Measurements from ENCODE around the gene CTNS. TPM values are rescaled to one million over a fixed set of nuclear protein-coding genes. Genes with fewer than 3 reads are reported as not detected.

Gene CTNS
- total RNA-seq, 1 experiment from 2014 or later = 15.6 TPM

DNA sequence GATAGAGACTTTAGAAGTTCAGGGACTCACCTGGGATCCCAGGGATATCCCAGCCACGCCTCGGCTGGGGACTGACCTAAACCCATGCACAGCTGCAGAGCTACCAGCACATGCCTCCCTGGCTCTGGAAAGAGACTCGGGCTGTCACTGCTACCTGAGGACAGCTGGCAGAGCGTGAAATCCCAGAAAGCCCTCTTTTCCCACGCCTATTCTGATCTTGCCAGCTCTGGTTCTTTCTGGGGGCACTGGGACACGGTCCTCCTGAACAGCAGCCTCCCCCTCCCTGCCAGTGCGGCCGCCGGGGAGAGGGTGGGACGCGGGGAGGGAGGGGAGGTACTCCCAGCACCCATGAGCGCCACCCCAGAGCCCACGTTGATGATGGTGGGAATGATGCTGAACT is 48.6 kb downstream of the CTNS start:
- BruUV-seq (replicated peaks) = no TSS peak
- no peaks in the 10 kb centered on the region for H3K36me3 Mint-ChIP-seq (ENCODE audit: insufficient read depth, unreplicated experiment)
- no peaks in the 10 kb centered on the region for H3K4me1 ChIP-seq
- H3K27ac Mint-ChIP-seq (ENCODE audit: unreplicated experiment) = no peak overlapping the region
- no peaks in the 10 kb centered on the region for H3K27me3 Mint-ChIP-seq (ENCODE audit: insufficient read depth, unreplicated experiment)
- TF ChIP-seq, protein P1, sequence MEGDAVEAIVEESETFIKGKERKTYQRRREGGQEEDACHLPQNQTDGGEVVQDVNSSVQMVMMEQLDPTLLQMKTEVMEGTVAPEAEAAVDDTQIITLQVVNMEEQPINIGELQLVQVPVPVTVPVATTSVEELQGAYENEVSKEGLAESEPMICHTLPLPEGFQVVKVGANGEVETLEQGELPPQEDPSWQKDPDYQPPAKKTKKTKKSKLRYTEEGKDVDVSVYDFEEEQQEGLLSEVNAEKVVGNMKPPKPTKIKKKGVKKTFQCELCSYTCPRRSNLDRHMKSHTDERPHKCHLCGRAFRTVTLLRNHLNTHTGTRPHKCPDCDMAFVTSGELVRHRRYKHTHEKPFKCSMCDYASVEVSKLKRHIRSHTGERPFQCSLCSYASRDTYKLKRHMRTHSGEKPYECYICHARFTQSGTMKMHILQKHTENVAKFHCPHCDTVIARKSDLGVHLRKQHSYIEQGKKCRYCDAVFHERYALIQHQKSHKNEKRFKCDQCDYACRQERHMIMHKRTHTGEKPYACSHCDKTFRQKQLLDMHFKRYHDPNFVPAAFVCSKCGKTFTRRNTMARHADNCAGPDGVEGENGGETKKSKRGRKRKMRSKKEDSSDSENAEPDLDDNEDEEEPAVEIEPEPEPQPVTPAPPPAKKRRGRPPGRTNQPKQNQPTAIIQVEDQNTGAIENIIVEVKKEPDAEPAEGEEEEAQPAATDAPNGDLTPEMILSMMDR (IDR thresholded peaks at IDR 0.05; ENCODE audit: insufficient read depth in 1 of 2, low read depth in 1 of 2, low read length in 1 of 2, severe bottlenecking in 1 of 2, unreplicated experiment in 1 of 2) = no peak
- ChIA-PET CTCF (no interaction called here), POLR2A (no interaction called here)
- H3K27me3 ChIP-seq (replicated peaks; ENCODE audit: control insufficient read depth, insufficient read depth, low read length) = no peaks in the 10 kb centered on the region
- DNase-seq = no peak
- H3K4me3 ChIP-seq (ENCODE audit: low read depth, low read length) = no peak overlapping the region
- no peak overlapping the region for H3K4me3 Mint-ChIP-seq (ENCODE audit: unreplicated experiment)
- H3K9me3 Mint-ChIP-seq (ENCODE audit: unreplicated experiment) = no peaks in the 10 kb centered on the region
- H3K4me1 Mint-ChIP-seq (ENCODE audit: low read depth, unreplicated experiment) = no peaks in the 10 kb centered on the region
- H3K36me3 ChIP-seq (ENCODE audit: control insufficient read depth, insufficient read depth, low read length) = no peaks in the 10 kb centered on the region
- no peaks in the 10 kb centered on the region for H3K9me3 ChIP-seq
- intact Hi-C loops (cut with micrococcal nuclease; ENCODE audit: unreplicated experiment) = no loop called here

DNA sequence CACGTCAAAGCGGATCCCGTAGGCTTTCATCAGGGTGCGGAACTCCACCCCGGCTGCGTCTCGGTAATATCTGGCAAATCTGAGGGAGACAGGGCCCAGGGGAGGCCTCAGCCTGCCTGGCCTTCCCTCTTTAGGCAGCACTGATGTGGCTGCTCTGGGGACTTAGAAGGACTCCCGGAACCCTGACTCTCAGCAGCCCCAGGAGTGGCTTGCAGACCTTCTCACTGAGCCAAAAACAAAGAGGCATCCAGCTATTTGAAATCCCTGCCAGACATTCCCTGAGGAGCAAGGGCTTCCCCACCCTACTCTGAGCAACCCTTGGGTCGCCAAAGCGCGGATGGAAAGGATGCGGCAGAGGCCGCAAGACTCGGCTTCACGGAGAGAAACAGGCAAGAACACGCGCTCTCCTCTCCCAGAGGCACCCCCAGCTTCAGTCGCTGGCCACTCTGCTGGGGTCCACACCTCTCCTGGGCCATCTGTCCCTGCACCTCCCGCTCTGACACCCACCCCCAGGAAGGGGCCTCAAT is 51.5 kb downstream of the CTNS start:
- Mint-ChIP-seq H3K4me3 (ENCODE audit: unreplicated experiment) (no peak overlapping the region), H3K36me3 (ENCODE audit: insufficient read depth, unreplicated experiment) (no peaks in the 10 kb centered on the region), H3K27me3 (ENCODE audit: insufficient read depth, unreplicated experiment) (no peaks in the 10 kb centered on the region), H3K4me1 (ENCODE audit: low read depth, unreplicated experiment) (no peaks in the 10 kb centered on the region), H3K27ac (ENCODE audit: unreplicated experiment) (no peak overlapping the region), H3K9me3 (ENCODE audit: unreplicated experiment) (no peaks in the 10 kb centered on the region)
- no TSS peak for BruUV-seq (replicated peaks)
- ChIA-PET POLR2A (no interaction called here), CTCF (no interaction called here)
- Histone ChIP-seq H3K4me3 (ENCODE audit: low read depth, low read length) (no peak overlapping the region), H3K36me3 (ENCODE audit: control insufficient read depth, insufficient read depth, low read length) (no peaks in the 10 kb centered on the region), H3K27me3 (replicated peaks; ENCODE audit: control insufficient read depth, insufficient read depth, low read length) (no peaks in the 10 kb centered on the region), H3K4me1 (no peaks in the 10 kb centered on the region), H3K9me3 (no peaks in the 10 kb centered on the region)
- TF ChIP-seq, protein P1 (IDR thresholded peaks at IDR 0.05; ENCODE audit: insufficient read depth in 1 of 2, low read depth in 1 of 2, low read length in 1 of 2, severe bottlenecking in 1 of 2, unreplicated experiment in 1 of 2) = no peak
- intact Hi-C loops (cut with micrococcal nuclease; ENCODE audit: unreplicated experiment) = no loop called here
- DNase-seq = no peak

DNA sequence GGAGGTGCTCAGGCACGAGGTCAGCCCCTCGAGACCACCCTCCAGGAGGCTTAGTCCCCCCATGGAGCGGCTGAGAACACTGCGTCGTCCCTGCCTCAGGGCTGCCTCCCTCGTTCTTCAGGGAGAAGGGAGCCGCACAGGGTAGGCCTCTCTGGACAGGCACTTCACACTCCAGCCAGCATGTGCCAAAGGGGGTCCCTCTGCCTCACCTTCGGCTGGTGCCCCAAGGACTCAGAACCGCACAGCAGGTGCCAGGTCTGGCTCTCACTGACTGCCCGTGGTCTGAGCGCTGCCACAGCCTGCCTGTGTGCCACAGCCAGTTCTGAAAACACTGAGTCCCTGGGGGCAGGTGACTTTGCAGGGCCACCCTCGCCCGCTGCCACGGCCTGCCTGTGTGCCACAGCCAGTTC is 52.3 kb downstream of the CTNS start:
- Histone ChIP-seq H3K4me3 (ENCODE audit: low read depth, low read length) (no peak overlapping the region), H3K4me1 (no peaks in the 10 kb centered on the region), H3K27me3 (replicated peaks; ENCODE audit: control insufficient read depth, insufficient read depth, low read length) (no peaks in the 10 kb centered on the region), H3K36me3 (ENCODE audit: control insufficient read depth, insufficient read depth, low read length) (no peaks in the 10 kb centered on the region), H3K9me3 (no peaks in the 10 kb centered on the region)
- no TSS peak for BruUV-seq (replicated peaks)
- CTCF ChIA-PET = no interaction called here
- Mint-ChIP-seq H3K4me1 (ENCODE audit: low read depth, unreplicated experiment) (no peaks in the 10 kb centered on the region), H3K4me3 (ENCODE audit: unreplicated experiment) (no peak overlapping the region), H3K36me3 (ENCODE audit: insufficient read depth, unreplicated experiment) (no peaks in the 10 kb centered on the region), H3K27me3 (ENCODE audit: insufficient read depth, unreplicated experiment) (no peaks in the 10 kb centered on the region), H3K27ac (ENCODE audit: unreplicated experiment) (no peak overlapping the region), H3K9me3 (ENCODE audit: unreplicated experiment) (no peaks in the 10 kb centered on the region)
- DNase-seq = no peak
- TF ChIP-seq, protein P1 (IDR thresholded peaks at IDR 0.05; ENCODE audit: insufficient read depth in 1 of 2, low read depth in 1 of 2, low read length in 1 of 2, severe bottlenecking in 1 of 2, unreplicated experiment in 1 of 2) = no peak
- POLR2A ChIA-PET = no interaction called here
- intact Hi-C loops (cut with micrococcal nuclease; ENCODE audit: unreplicated experiment) = no loop called here
